Measurements from ENCODE around the gene LRTM2.
"Not testable (repeated sequence)": the region's sequence is repeated elsewhere in the genome, so short reads cannot be mapped to it uniquely, and the experiment has no call there.

LRTM2 gene

DNA sequence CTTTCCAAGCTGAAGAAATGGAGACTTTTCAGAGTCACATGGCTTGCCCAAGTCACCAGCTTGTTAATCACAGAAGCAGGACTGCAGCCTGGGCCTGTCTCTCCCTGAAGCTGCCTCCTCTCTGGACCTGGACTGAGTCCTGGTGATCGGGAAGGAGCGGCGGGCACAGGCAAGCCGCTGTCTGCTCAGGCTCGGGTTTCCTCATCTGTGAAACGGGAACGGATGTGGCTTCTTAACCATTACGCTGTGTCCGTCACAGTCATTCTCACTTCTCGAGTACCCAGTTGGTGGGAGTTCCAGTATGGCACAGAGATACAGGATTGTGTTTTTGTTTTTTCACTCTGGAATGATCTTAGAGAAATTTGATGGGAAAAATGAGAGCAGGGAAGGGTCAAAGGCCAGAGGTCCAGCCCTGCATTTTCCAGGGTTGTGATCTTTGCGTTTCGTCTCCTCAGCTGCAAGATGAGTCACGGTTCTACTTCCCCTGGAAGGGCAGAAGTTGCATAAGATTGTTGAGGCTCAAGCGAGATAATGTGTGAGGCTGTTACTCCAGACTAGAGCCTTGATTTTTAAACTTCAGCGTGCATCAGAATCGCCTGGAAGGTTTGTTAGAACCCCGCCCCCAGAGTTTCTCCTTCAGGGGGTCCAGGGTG lies 7.6 kb upstream of the LRTM2 start:
- no peak for DNase-seq

DNA sequence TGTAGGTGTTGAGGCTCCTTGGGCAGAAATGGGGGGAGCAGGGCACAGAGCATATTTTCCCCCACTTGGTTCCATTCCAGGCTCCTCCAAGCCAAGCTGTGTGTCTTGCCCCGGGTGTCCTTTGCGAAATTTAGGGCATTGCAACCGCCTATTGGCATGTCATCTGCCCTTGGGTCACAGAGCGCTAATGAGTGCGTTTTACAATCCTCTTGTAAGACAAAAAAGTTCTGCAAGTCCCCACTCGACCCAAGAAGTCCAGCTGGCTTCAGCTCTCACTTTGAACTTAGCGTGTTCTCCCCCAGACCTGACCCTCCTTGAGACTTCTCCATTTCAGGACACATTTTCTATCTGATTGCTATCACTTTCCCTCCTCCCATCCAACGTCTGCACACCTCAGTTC lies 6.1 kb upstream of the LRTM2 start:
- no peak for DNase-seq

- no peak for DNase-seq
Observed at GRCh38 chr12:1815108-1815507, 5.3 kb upstream of the LRTM2 start.

DNA sequence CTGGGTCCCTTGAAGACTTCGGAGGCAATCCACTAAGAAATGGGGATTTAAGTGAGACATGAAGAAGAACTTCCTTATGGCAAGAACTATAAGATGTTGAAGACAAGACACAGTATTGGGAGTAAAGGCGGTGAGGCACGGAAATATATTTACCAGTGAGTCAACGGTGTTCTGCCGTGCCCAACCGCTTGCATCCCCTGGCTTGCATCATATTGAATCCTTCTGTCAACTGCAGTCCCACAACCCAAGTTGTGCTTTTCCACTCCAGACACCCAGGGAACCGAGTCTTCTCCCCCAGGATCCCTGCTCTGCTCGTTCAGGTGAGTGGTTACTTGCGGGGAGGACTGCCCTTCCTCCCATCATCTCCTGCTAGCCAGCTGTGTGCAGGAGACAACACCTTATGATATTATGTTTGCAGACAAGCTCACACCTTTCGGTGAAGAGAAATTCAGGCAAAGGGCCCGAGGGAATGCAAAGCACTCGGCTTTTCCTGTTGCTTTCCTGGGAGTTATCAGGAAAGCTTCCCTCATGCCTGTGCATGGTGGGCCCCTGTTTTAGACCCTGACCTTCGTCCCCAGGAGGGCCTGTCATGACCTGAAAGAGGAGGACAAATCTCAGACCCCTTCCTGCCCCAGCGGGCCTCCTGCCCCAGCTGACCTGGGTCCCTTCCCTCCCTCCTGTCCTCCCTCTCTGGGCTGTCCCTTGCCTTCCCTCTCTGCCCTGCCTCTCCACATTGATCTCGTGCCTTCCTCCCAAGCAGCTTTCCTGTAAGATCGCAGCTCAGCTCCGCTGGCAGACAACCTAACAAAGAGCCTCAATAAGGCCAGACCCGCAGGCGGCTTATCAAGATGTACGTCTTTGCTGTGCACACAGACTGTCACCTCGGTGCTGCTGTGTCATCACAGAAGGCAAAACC lies 4.3 kb upstream of the LRTM2 start:
- DNase-seq, result no peak

- no peak for DNase-seq
Observed at GRCh38 chr12:1816730-1817348, 3.5 kb upstream of the LRTM2 start.

DNA sequence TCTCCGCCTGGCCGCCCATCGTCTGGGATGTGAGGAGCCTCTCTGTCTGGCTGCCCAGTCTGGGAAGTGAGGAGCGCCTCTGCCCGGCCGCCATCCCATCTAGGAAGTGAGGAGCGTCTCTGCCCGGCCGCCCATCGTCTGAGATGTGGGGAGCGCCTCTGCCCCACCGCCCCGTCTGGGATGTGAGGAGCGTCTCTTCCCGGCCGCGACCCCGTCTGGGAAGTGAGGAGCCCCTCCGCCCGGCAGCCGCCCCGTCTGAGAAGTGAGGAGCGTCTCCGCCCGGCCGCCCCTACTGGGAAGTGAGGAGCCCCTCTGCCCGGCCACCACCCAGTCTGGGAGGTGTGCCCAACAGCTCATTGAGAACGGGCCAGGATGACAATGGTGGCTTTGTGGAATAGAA lies 2.4 kb upstream of the LRTM2 start:
- DNase-seq, result not testable (repeated sequence)

GRCh38 chr12:1819050-1819449 lies 1.3 kb upstream of the LRTM2 start:
- DNase-seq, result no peak

GRCh38 chr12:1819571-1819970 lies 794 bp upstream of the LRTM2 start:
- DNase-seq, result no peak

- no peak for DNase-seq
Observed at GRCh38 chr12:1820896-1821291, 529 bp downstream of the LRTM2 start.

DNA sequence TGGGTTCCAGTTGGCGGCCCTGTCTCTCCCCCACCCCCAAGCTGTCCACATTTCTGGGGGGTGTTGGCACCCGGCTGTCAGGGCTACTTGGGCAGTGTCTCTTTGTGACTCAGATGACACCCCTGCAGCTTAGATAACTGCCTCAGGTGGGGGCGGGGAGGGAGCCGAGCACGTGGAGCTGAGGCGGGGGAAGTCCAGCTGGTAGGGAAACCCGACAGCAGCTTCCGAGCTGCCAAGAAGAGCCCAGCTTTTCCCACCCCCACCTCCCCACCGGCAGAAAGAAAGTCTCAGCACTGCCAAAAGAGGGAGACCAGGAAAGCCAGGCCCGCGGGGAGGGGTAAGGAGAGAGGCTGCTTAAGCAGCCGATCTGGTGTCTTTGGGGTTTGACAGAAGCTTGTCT lies 1.4 kb downstream of the LRTM2 start:
- no peak for DNase-seq

- no peak for DNase-seq
Observed at GRCh38 chr12:1822699-1823098, 2.3 kb downstream of the LRTM2 start.

- DNase-seq, result no peak
Observed at GRCh38 chr12:1823237-1823636, 2.9 kb downstream of the LRTM2 start.

GRCh38 chr12:1825382-1826102 lies 5.2 kb downstream of the LRTM2 start:
- no peak for DNase-seq

GRCh38 chr12:1826401-1826800 lies 6.0 kb downstream of the LRTM2 start:
- DNase-seq, result no peak

GRCh38 chr12:1826867-1827705 lies 6.7 kb downstream of the LRTM2 start:
- DNase-seq, result no peak

GRCh38 chr12:1827826-1828805 lies 7.8 kb downstream of the LRTM2 start:
- DNase-seq, result no peak

DNA sequence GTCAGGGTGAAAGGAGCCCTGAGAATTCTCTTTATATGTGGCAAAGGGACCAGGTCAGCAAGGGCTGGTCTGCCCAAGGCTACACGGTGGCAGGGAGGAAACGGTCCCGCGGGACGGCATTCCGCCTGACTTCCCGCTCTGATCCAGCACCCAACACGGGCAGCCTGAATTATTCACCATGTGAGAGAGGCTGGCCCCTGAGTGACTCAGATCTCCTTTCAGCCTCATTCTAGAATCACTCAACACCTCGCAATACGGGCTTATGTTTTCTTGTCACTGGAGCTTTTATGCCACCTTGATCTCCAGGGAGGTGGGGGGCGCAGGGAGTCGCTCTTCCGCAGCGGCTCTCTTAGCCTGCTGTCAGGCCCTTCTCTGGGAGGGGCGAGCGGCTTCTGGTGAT lies 8.5 kb downstream of the LRTM2 start:
- no peak for DNase-seq

DNA sequence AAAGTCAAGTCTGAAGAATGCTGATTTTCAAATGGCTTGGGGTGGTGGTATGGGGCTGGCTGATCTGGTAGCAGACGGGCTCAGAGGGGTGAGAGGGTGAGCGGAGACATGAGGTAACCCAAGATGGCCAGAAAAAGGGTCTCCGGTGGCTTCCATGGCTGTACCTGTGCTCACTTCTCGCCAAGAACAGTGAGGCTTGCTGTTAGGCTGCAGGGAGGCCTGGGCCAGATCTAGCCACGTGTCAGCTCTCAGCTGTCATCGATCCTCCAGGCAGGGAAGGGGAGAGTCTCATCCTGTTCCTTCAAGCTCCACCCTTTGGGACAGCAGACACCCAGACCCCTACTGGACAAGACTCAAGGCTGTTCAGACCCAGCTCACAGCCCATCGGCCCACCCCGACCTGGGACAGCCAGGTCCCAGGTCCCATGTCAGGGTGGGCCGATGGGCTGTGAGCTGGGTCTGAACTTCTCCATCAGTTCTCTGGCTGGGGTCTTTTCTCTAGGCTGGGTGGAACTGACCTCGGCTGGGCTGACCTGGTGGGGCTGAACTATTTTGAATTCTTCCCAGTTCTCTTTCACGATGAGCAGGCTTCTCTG lies 9.0 kb downstream of the LRTM2 start:
- no peak for DNase-seq

DNA sequence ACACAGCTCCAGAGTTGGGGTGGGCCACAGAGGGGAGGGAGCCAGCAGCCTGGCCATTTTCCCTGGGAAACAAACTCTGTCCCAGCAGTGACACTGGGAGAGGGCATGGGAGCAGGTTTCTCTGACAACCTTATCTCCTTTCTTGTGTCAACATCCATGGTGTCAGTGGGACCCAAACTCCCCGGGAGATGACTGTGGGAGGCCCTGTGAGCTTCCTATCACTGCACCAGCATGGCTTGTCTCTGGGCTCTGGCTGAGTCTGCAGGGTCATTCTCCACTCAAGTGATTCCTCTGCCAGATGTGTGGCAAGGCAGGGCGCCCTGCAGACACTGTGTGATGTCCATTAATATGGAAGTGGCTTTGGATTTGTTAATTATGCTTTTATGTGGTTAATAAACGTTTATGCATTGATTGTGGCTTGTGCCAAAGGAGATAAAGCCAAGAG lies 10.1 kb downstream of the LRTM2 start:
- DNase-seq, result no peak

Data from kidney glomerular epithelial cell (primary cell).